K562 (cell line): ENCODE data around the gene KIAA1958. TPM values are rescaled to one million over a fixed set of nuclear protein-coding genes. Genes with fewer than 3 reads are reported as not detected.

Source experiments
- ARID2 ChIP-seq: fragments of 450-650 bp; IDR thresholded peaks from 2 replicates; pipeline ENCODE4 v1.6.1; 2017; ENCODE audit warnings: antibody characterized with exemption, mild to moderate bottlenecking
- BRF2 ChIP-seq: IDR thresholded peaks from 3 replicates; pipeline ENCODE4 v1.6.1; 2011; ENCODE audit warnings: borderline replicate concordance, mild to moderate bottlenecking; ENCODE audit not compliant: insufficient read length, insufficient read depth
- GMEB1 ChIP-seq: fragments of 250-450 bp; sonication (Bioruptor Pico); IDR thresholded peaks from 2 replicates; pipeline ENCODE4 v1.4.0; 2020; ENCODE audit warnings: mild to moderate bottlenecking
- HOXB6 ChIP-seq: fragments of 250-450 bp; sonication (Bioruptor Pico); IDR thresholded peaks from 2 replicates; pipeline ENCODE4 v1.5.1; 2022; ENCODE audit warnings: mild to moderate bottlenecking, borderline replicate concordance
- KLF1 ChIP-seq: fragments of 450-650 bp; IDR thresholded peaks from 2 replicates; pipeline ENCODE4 v1.6.1; 2016; ENCODE audit warnings: missing genetic modification characterization, missing compliant biosample characterization
- MBD2 ChIP-seq: sonication (generic); IDR thresholded peaks from 2 replicates; pipeline ENCODE4 v1.6.1; 2016; ENCODE audit warnings: low read depth, borderline replicate concordance
- MCM7 ChIP-seq, 2 experiments: fragments of 450-650 bp; IDR thresholded peaks; 2 replicates each; pipeline ENCODE4 v1.6.1; 2016 to 2018
- MYC ChIP-seq, 2 experiments: fragments of 250-450 bp in 1 of 2; sonication (Bioruptor Pico) in 1 of 2; IDR thresholded peaks; 2 replicates each; pipeline versions ENCODE4 v1.5.1 to v1.6.1; 2012 to 2021; ENCODE audit warnings: low read depth in 2 of 2, borderline replicate concordance in 1 of 2, improper control_type of control experiment in 1 of 2, low read length in 1 of 2, mild to moderate bottlenecking in 1 of 2, moderate library complexity in 1 of 2
- RREB1 ChIP-seq: fragments of 250-450 bp; sonication (Bioruptor Pico); IDR thresholded peaks from 2 replicates; pipeline ENCODE4 v1.4.0; 2020
- SMARCC2 ChIP-seq: fragments of 450-650 bp; IDR thresholded peaks from 2 replicates; pipeline ENCODE4 v1.6.1; 2017; ENCODE audit warnings: antibody characterized with exemption, moderate library complexity, mild to moderate bottlenecking, low read depth
- TCF3 ChIP-seq: sonication (generic); formaldehyde crosslinking; IDR thresholded peaks from 2 replicates; pipeline ENCODE4 v1.4.0; 2020; ENCODE audit warnings: mild to moderate bottlenecking, missing genetic modification reagents
- TFAP4 ChIP-seq: sonication (generic); formaldehyde crosslinking; IDR thresholded peaks from 2 replicates; pipeline ENCODE4 v1.8.0; 2022; ENCODE audit warnings: missing genetic modification reagents, mild to moderate bottlenecking, moderate library complexity, borderline replicate concordance
- VEZF1 ChIP-seq: fragments of 200-800 bp; sonication (Bioruptor generic); IDR thresholded peaks from 2 replicates; pipeline ENCODE4 v1.6.1; 2017; ENCODE audit warnings: missing genetic modification characterization, missing compliant biosample characterization
- ZNF507 ChIP-seq: conservative IDR thresholded peaks from 2 replicates; pipeline ENCODE4 v1.6.1; 2017; ENCODE audit warnings: missing genetic modification characterization, missing compliant biosample characterization
- ZNF695 ChIP-seq: fragments of 450-650 bp; formaldehyde crosslinking; IDR thresholded peaks from 2 replicates; pipeline ENCODE4 v1.4.0; 2020; ENCODE audit warnings: mild to moderate bottlenecking, moderate library complexity
- ZSCAN32 ChIP-seq: fragments of 450-650 bp; formaldehyde crosslinking; IDR thresholded peaks from 2 replicates; pipeline ENCODE4 v1.4.0; 2020; ENCODE audit warnings: mild to moderate bottlenecking, moderate library complexity
- polyA plus RNA-seq, 8 experiments: library from polyadenylated mRNA; depleted of rRNA in 4 of 8; stranded (reverse) in 5 of 8; unstranded in 3 of 8; fragments of >200 nt; fragmentation: Nextera tagmentation in 2 of 8; fragmentation: Illumina TruSeq in 1 of 8; extraction: Ambion mirVana in 2 of 8; extraction: Trizol in 1 of 8; gene quantifications; 2 replicates each; pipeline versions ENCODE4 v1.2.1 to v1.2.3, GENCODE V29; 2011 to 2014; ENCODE audit warnings: inconsistent platforms in 1 of 8, missing spikeins in 1 of 8
- total RNA-seq, 7 experiments: library from RNA; depleted of rRNA in 6 of 7; stranded (reverse); fragments of >200 nt in 6 of 7; fragmentation: Illumina TruSeq in 2 of 7; extraction: Trizol in 2 of 7; gene quantifications; 2 replicates each; pipeline versions ENCODE4 v1.2.1 to v1.2.3, GENCODE V29; 2011 to 2021; ENCODE audit warnings: low replicate concordance in 1 of 7

Gene KIAA1958
- total and polyA plus RNA-seq, 9 of the 15 experiments (the other 6 are each of a cell fraction or from before 2014, with no cell fraction given): 1.1 to 16.0 (median 10.1) TPM

- TF ChIP-seq GMEB1 (CRISPR knock-in tag) (no peak), ZNF695 (CRISPR knock-in tag) (no peak), HOXB6 (CRISPR knock-in tag) (no peak), ARID2 (0 out of 2 replicates have a peak, but pooled peaks have one; percentile 30), TCF3 (CRISPR knock-in tag) (no peak), KLF1 (tag) (no peak), SMARCC2 (no peak), ZSCAN32 (CRISPR knock-in tag) (no peak), MYC (IDR thresholded peaks at IDR 0.05; ENCODE audit: low read depth, low read length) (0 out of 2 replicates have a peak, but pooled peaks have one; percentile 39), MYC (CRISPR knock-in tag; IDR thresholded peaks at IDR 0.05; ENCODE audit: borderline replicate concordance, low read depth) (no peak), VEZF1 (CRISPR knock-in tag) (peak; percentile 77; the same call in 1 of the 2 replicates), RREB1 (no peak), TFAP4 (CRISPR knock-in tag) (peak; percentile 53), ZNF507 (tag) (no peak), MBD2 (no peak; the same call in 1 of the 2 replicates), MCM7 (IDR thresholded peaks at IDR 0.05) (no peak), BRF2 (no peak)
These were observed 231.2 kb downstream of the KIAA1958 start, which contains the start of gene INIP (continued) for GRCh38 chr9:112717661-112718331.
